ENCODE data around the gene ABHD17C. TPM values are rescaled to one million over a fixed set of nuclear protein-coding genes. Genes with fewer than 3 reads are reported as not detected.
A peak's percentile ranks its signal among the peaks of the same experiment; 100 is the strongest.

The ABHD17C gene
- total RNA-seq, 4 donors from 2014 or later: 41.0 to 96.0 (median 72.5) TPM

DNA sequence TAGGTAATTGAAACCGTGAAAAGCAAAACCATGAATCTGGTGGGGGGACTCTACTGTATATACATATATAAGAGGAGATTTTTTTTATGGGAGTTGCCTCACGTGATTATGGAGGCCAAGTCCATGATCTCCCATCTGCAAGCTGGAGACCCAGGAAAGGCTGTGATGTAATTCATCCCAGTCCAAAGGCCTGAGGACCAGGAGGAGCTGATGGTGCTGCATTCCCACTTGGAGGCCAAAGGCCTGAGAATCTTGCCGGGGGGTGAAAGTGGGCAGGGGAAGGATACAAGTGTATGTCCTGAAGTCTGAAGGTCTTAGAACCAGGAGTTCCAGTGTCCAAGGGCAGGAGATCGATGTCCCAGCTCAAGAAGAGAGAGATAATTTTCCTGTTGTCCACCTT lies 47.0 kb downstream of the ABHD17C start:
- in situ Hi-C loops (cut with MboI; ENCODE audit: low pct_ligation_motif_present in 1 of 4, low pct_unique_long_range_greater_than_20kb in 1 of 4, low sequenced_read_pairs in 3 of 4): no loop called here
- DNase-seq: no peak
- H3K27ac ChIP-seq: no peak overlapping the region

DNA sequence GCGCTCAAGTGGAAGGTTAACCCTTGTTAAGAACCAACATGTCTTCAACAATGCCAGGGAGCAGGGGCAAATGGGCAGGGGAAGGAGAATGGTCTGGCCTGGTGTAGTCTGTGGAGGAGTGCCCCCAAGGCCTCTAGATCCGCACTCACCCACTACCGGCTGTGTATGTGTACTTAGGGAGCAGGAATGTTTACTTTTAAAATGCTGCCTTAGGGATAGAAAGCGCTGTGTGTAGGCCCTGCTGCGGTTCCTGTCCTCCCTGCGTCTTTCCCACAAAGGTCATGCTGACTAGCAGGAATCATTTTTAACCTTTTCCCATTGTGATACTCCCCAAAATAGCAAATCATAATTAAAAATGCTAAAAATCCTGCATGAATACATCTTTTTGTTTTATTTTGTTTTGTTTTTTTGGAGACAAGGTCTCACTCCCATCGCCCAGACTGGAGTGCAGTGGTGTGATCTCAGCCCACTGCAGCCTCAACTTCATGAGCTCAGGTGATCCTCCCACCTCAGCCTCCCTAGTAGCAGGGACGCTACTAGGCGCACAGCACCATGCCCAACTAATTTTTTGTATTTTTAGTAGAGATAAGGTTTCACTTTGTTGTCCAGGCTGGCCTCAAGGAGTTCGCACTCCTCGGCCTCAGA lies 48.2 kb downstream of the ABHD17C start:
- WGBS, 2 donors (ENCODE audit: low coverage in 1 of 2): 69 to 72% methylated on average over 5 to 11 of the region's 11 CpGs
- H3K27ac ChIP-seq: peak overlapping the region; percentile 12 to 59 (median 15)
- DNase-seq: peak; percentile 19
- H3K36me3 ChIP-seq: no peaks in the 10 kb centered on the region
- TF ChIP-seq POLR2A (IDR thresholded peaks at IDR 0.05) (no peak), POLR2AphosphoS5 (IDR thresholded peaks at IDR 0.05) (no peak), EP300 (IDR thresholded peaks at IDR 0.05; ENCODE audit: low read depth) (no peak)
- TF ChIP-seq, protein P1, sequence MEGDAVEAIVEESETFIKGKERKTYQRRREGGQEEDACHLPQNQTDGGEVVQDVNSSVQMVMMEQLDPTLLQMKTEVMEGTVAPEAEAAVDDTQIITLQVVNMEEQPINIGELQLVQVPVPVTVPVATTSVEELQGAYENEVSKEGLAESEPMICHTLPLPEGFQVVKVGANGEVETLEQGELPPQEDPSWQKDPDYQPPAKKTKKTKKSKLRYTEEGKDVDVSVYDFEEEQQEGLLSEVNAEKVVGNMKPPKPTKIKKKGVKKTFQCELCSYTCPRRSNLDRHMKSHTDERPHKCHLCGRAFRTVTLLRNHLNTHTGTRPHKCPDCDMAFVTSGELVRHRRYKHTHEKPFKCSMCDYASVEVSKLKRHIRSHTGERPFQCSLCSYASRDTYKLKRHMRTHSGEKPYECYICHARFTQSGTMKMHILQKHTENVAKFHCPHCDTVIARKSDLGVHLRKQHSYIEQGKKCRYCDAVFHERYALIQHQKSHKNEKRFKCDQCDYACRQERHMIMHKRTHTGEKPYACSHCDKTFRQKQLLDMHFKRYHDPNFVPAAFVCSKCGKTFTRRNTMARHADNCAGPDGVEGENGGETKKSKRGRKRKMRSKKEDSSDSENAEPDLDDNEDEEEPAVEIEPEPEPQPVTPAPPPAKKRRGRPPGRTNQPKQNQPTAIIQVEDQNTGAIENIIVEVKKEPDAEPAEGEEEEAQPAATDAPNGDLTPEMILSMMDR (IDR thresholded peaks at IDR 0.05): no peak
- in situ Hi-C loops (cut with MboI; ENCODE audit: low pct_ligation_motif_present in 1 of 4, low pct_unique_long_range_greater_than_20kb in 1 of 4, low sequenced_read_pairs in 3 of 4) (no loop called here), intact Hi-C loops (cut with DNase I; ENCODE audit: low total_unique reads) (no loop called here)
- H3K4me1 ChIP-seq: peaks cover 0 to 23% (median 13%) of the 10 kb centered on the region in 4 donors
- no peaks in the 10 kb centered on the region for H3K27me3 ChIP-seq
- no peaks in the 10 kb centered on the region for H3K9me3 ChIP-seq
- no peak overlapping the region for H3K4me3 ChIP-seq

More for the DNA sequence above, 47.0 kb downstream of the ABHD17C start:
- intact Hi-C loops (cut with DNase I; ENCODE audit: low total_unique reads): no loop called here
- Histone ChIP-seq H3K4me1 (peaks cover 0 to 23% (median 13%) of the 10 kb centered on the region in 4 donors), H3K27me3 (no peaks in the 10 kb centered on the region), H3K9me3 (no peaks in the 10 kb centered on the region), H3K4me3 (no peak overlapping the region), H3K36me3 (no peaks in the 10 kb centered on the region)
- WGBS, 2 donors (ENCODE audit: low coverage in 1 of 2): 89% methylated on average over 4 of the region's 4 CpGs; no CpG with 5 or more reads in 1 of the 2 donors
- TF ChIP-seq, protein P1 (IDR thresholded peaks at IDR 0.05): no peak
- TF ChIP-seq POLR2AphosphoS5 (IDR thresholded peaks at IDR 0.05) (no peak), POLR2A (IDR thresholded peaks at IDR 0.05) (no peak), EP300 (IDR thresholded peaks at IDR 0.05; ENCODE audit: low read depth) (no peak)

DNA sequence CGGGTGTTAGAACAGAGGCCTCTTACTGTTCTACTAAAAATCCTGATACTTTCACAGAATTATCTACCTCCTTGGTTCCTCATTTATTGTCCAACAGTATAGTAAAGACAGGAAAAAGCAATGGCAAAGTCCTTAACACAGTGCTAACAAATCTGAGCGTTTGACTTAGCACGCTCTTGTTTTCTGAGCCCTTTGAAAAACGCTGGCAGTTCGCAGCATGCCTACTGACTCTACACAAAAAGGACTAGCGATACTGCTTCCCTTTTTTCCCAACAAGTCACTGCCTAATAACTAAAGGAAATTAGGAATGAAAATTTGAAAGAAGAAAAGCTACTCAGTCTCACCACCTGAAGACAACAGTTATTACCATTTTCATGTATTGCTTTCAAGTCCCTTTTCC lies 49.3 kb downstream of the ABHD17C start:
- 72 to 79% methylated on average over 6 of the region's 6 CpGs for WGBS, 2 donors (ENCODE audit: low coverage in 1 of 2)
- Histone ChIP-seq H3K4me3 (no peak overlapping the region), H3K36me3 (no peaks in the 10 kb centered on the region), H3K27me3 (no peaks in the 10 kb centered on the region), H3K27ac (peak overlapping the region in 2 of 4 donors; percentile 12 to 15), H3K4me1 (peaks cover 0 to 23% (median 13%) of the 10 kb centered on the region in 4 donors), H3K9me3 (no peaks in the 10 kb centered on the region)
- in situ Hi-C loops (cut with MboI; ENCODE audit: low pct_ligation_motif_present in 1 of 4, low pct_unique_long_range_greater_than_20kb in 1 of 4, low sequenced_read_pairs in 3 of 4): no loop called here
- no peak for DNase-seq
- intact Hi-C loops (cut with DNase I; ENCODE audit: low total_unique reads): no loop called here
- TF ChIP-seq POLR2AphosphoS5 (IDR thresholded peaks at IDR 0.05) (no peak), EP300 (IDR thresholded peaks at IDR 0.05; ENCODE audit: low read depth) (no peak), POLR2A (IDR thresholded peaks at IDR 0.05) (no peak)
- TF ChIP-seq, protein P1 (IDR thresholded peaks at IDR 0.05): no peak

DNA sequence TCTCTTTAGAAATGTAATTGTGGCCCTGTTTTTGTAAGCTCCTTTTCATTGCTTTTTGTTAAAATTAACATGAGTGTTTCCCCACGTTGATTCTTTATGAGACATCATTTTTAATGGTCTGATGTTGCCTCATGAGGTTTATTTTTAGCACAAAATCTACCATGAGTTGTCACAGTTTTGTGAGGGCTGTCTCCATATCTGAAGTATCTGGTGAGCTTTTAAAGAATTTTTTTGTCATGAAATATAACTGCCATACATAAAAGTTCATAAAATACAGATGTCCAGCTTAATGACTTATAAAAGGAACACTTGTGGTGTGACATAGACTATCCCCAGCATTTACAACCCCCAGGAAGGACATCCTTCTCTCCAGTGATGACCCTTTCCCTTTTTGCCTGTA lies 49.7 kb downstream of the ABHD17C start:
- intact Hi-C loops (cut with DNase I; ENCODE audit: low total_unique reads) (no loop called here), in situ Hi-C loops (cut with MboI; ENCODE audit: low pct_ligation_motif_present in 1 of 4, low pct_unique_long_range_greater_than_20kb in 1 of 4, low sequenced_read_pairs in 3 of 4) (no loop called here)
- TF ChIP-seq POLR2AphosphoS5 (IDR thresholded peaks at IDR 0.05) (no peak), EP300 (IDR thresholded peaks at IDR 0.05; ENCODE audit: low read depth) (no peak), POLR2A (IDR thresholded peaks at IDR 0.05) (no peak)
- TF ChIP-seq, protein P1 (IDR thresholded peaks at IDR 0.05): no peak
- Histone ChIP-seq H3K4me3 (no peak overlapping the region), H3K27me3 (no peaks in the 10 kb centered on the region), H3K36me3 (no peaks in the 10 kb centered on the region), H3K9me3 (no peaks in the 10 kb centered on the region), H3K4me1 (peaks cover 0 to 23% (median 13%) of the 10 kb centered on the region in 4 donors), H3K27ac (peak overlapping the region in 2 of 4 donors; percentile 12 to 22)
- DNase-seq: no peak
- WGBS, 2 donors (ENCODE audit: low coverage in 1 of 2): 0 to 15% methylated on average over 1 of the region's 1 CpG

Measured in transverse colon (tissue), 4 donors.